ENCODE data around the gene EXOC3L1. TPM values are rescaled to one million over a fixed set of nuclear protein-coding genes. Genes with fewer than 3 reads are reported as not detected.
A peak's percentile ranks its signal among the peaks of the same experiment; 100 is the strongest.

Gene EXOC3L1
- total RNA-seq, 1 donor from 2014 or later, result 2.5 TPM

DNA sequence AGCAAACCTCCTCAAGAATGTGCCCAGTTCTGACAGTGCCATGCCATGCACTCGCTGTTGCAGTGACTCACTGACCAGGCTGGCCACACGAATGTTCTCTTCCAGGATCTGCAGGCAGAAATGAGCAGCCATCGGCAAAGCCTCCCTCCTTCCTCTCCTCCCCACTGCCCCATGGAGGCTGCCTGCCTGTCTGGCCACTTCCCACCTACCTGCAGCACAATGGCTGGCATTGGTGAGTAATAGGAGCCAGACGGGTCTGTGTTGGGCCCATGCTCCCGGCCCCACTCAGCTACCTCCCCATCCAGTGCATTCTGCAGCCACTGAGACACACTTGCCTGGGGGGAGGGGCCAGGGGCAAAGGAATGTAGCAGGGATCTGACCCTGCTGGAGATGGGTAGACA is 3.4 kb downstream of the EXOC3L1 start:
- no peak for DNase-seq (ENCODE audit: extremely low spot score in 2 of 2)
- intact Hi-C loops (cut with DNase I), result loop anchor here (5.0 kb wide), 1 partner anchor 34 kb away; the partner anchor contains the start of gene B3GNT9
- Histone ChIP-seq H3K27me3 (no peaks in the 10 kb centered on the region), H3K36me3 (no peaks in the 10 kb centered on the region), H3K4me1 (peaks cover 27% of the 10 kb centered on the region), H3K27ac (no peak overlapping the region), H3K4me3 (no peak overlapping the region), H3K9me3 (no peaks in the 10 kb centered on the region)
- TF ChIP-seq CTCF (IDR thresholded peaks at IDR 0.05) (no peak), POLR2A (IDR thresholded peaks at IDR 0.05) (no peak), POLR2AphosphoS5 (IDR thresholded peaks at IDR 0.05; ENCODE audit: insufficient read depth in 1 of 2, low read depth in 1 of 2) (no peak)

DNA sequence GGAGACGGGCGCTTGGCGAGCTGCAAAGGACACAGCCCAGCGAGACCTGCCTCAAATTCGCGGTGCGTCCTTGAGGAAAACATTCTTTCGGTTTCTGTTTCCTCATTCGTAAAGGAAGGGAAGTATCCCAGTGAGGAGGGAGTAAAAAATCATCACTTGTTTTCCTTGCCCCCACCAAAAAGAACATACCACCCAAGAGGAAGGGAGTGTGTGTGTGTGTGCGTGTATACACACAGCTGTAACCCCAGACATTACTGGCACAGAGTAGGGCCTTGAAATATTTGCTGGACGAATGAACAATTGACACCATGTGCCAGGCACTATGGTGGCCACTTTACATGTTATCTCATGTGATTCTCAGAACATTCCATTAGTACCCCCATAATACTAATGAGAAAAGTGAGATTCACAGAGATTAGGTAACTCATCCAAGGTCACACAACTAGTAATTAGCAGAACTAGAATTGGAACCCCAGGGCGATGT is 4.2 kb downstream of the EXOC3L1 start:
- no peak overlapping the region for H3K27ac ChIP-seq
- H3K4me3 ChIP-seq, result peak overlapping the region in 1 of 2 donors; percentile 53
- no peaks in the 10 kb centered on the region for H3K36me3 ChIP-seq
- TF ChIP-seq CTCF (IDR thresholded peaks at IDR 0.05) (no peak), POLR2A (IDR thresholded peaks at IDR 0.05) (no peak), POLR2AphosphoS5 (IDR thresholded peaks at IDR 0.05; ENCODE audit: insufficient read depth in 1 of 2, low read depth in 1 of 2) (no peak)
- DNase-seq (ENCODE audit: extremely low spot score in 2 of 2), result no peak
- H3K4me1 ChIP-seq, result peaks cover 26% of the 10 kb centered on the region
- no peaks in the 10 kb centered on the region for H3K27me3 ChIP-seq
- intact Hi-C loops (cut with DNase I), result loop anchor here (5.0 kb wide), 1 partner anchor 33 kb away; the partner anchor contains the start of gene B3GNT9
- H3K9me3 ChIP-seq, result no peaks in the 10 kb centered on the region

GRCh38 chr16:67184995-67185650 is 4.8 kb downstream of the EXOC3L1 start:
- Histone ChIP-seq H3K36me3 (no peaks in the 10 kb centered on the region), H3K4me3 (peak overlapping the region; percentile 53 to 62), H3K27ac (peak overlapping the region; percentile 88), H3K4me1 (peaks cover 27% of the 10 kb centered on the region), H3K9me3 (no peaks in the 10 kb centered on the region), H3K27me3 (no peaks in the 10 kb centered on the region)
- intact Hi-C loops (cut with DNase I), result loop anchor here (5.0 kb wide), 1 partner anchor 33 kb away; the partner anchor contains the start of gene B3GNT9
- DNase-seq (ENCODE audit: extremely low spot score in 2 of 2), result no peak
- TF ChIP-seq POLR2AphosphoS5 (IDR thresholded peaks at IDR 0.05; ENCODE audit: insufficient read depth in 1 of 2, low read depth in 1 of 2), result peak in 1 of 2 donors; percentile 64
- peak; percentile 65 to 84 (median 73) for TF ChIP-seq CTCF (IDR thresholded peaks at IDR 0.05)
- no peak for TF ChIP-seq POLR2A (IDR thresholded peaks at IDR 0.05)

DNA sequence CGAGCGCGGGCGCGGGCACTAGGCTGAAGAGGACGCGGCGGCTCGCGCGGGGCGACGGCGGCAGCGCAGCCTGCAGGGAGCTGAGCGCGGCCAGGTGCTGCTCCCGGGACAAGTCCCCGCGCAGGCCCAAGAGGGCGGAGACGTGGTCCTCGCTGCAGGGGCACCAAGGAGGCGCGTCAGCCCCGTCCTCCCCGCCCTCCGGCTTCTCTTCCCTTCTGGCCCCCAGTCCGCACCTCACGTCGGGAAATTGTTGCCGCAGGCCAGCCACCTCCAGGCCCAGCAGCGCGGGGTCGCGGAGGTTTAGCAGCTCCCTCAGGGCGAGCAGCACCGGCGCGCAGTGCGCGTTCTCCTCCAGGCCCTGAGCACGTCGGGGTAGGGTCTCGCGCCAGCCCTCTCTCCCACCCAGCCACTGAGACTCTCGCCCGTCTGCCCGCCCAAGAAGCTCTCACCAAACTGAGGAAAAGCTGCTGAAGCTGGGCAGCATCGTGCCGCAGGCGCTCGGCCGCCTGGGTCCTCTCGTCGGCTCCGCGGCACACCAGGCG is 5.4 kb downstream of the EXOC3L1 start:
- Histone ChIP-seq H3K9me3 (no peaks in the 10 kb centered on the region), H3K27ac (peak overlapping the region; percentile 88), H3K4me3 (peak overlapping the region; percentile 53 to 62), H3K36me3 (no peaks in the 10 kb centered on the region), H3K27me3 (no peaks in the 10 kb centered on the region), H3K4me1 (peaks cover 30% of the 10 kb centered on the region)
- no peak for DNase-seq (ENCODE audit: extremely low spot score in 2 of 2)
- intact Hi-C loops (cut with DNase I), result no loop called here
- no peak for TF ChIP-seq CTCF (IDR thresholded peaks at IDR 0.05)
- TF ChIP-seq POLR2AphosphoS5 (IDR thresholded peaks at IDR 0.05; ENCODE audit: insufficient read depth in 1 of 2, low read depth in 1 of 2), result no peak
- no peak for TF ChIP-seq POLR2A (IDR thresholded peaks at IDR 0.05)

All from vagina (tissue), 2 donors.